Neural progenitor cell (in vitro differentiated cells): Measurements from ENCODE around the gene SYNJ2. TPM values are rescaled to one million over a fixed set of nuclear protein-coding genes. Genes with fewer than 3 reads are reported as not detected.

Experiments
- DNase-seq: peaks from one replicate; pipeline ENCODE4 v3.0.0-alpha.2; 2016; ENCODE audit warnings: low spot score
- H2AFZ ChIP-seq: fragments of 200-600 bp; sonication (generic); replicated peaks from 2 replicates; pipeline ENCODE4 v1.6.1; 2016; ENCODE audit warnings: antibody characterized with exemption
- H3F3A ChIP-seq: fragments of 200-600 bp; sonication (generic); 2 replicates; pipeline ENCODE4 v1.6.1; 2016; ENCODE audit warnings: antibody characterized with exemption, low read depth
- H3K27ac ChIP-seq: fragments of 200-600 bp; sonication (generic); 2 replicates; pipeline ENCODE4 v1.5.1; 2016; ENCODE audit warnings: mild to moderate bottlenecking
- H3K27me3 ChIP-seq: fragments of 200-600 bp; sonication (generic); 2 replicates; pipeline ENCODE4 v1.6.1; 2016; ENCODE audit warnings: mild to moderate bottlenecking, moderate library complexity
- H3K36me3 ChIP-seq: fragments of 200-600 bp; sonication (generic); 2 replicates; pipeline ENCODE4 v1.5.1; 2016
- H3K4me1 ChIP-seq: fragments of 200-600 bp; sonication (generic); 2 replicates; pipeline ENCODE4 v1.6.1; 2016; ENCODE audit warnings: mixed run types
- H3K4me2 ChIP-seq: fragments of 200-600 bp; sonication (generic); 2 replicates; pipeline ENCODE4 v1.6.1; 2016
- H3K4me3 ChIP-seq: fragments of 200-600 bp; sonication (generic); 2 replicates; pipeline ENCODE4 v1.5.1; 2016
- H3K79me2 ChIP-seq: fragments of 200-600 bp; sonication (generic); 2 replicates; pipeline ENCODE4 v1.6.1; 2016; ENCODE audit warnings: low read depth
- H3K9ac ChIP-seq: fragments of 200-600 bp; sonication (generic); 2 replicates; pipeline ENCODE4 v1.6.1; 2016
- H3K9me3 ChIP-seq: fragments of 200-600 bp; sonication (generic); 2 replicates; pipeline ENCODE4 v1.5.1; 2016; ENCODE audit warnings: low read depth
- H4K20me1 ChIP-seq: fragments of 200-600 bp; sonication (generic); 2 replicates; pipeline ENCODE4 v1.6.1; 2016; ENCODE audit warnings: low read depth
- H3K27ac Mint-ChIP-seq: 3 replicates; pipeline ENCODE4 v1.8.0; 2021; ENCODE audit warnings: mixed read lengths
- H3K27me3 Mint-ChIP-seq: 2 replicates; pipeline ENCODE4 v1.8.0; 2022; ENCODE audit warnings: low read depth, mild to moderate bottlenecking, inconsistent platforms, moderate library complexity, mixed read lengths; ENCODE audit not compliant: insufficient read depth
- H3K36me3 Mint-ChIP-seq: 3 replicates; pipeline ENCODE4 v1.8.0; 2021; ENCODE audit warnings: mixed read lengths
- H3K4me1 Mint-ChIP-seq: 3 replicates; pipeline ENCODE4 v1.8.0; 2021; ENCODE audit warnings: mixed read lengths
- H3K4me3 Mint-ChIP-seq: 3 replicates; pipeline ENCODE4 v1.8.0; 2021; ENCODE audit warnings: mild to moderate bottlenecking, moderate library complexity, mixed read lengths
- H3K9me3 Mint-ChIP-seq: 3 replicates; pipeline ENCODE4 v1.8.0; 2020; ENCODE audit warnings: mixed read lengths
- EZH2 ChIP-seq: fragments of 200-600 bp; sonication (generic); IDR thresholded peaks from 2 replicates; pipeline ENCODE4 v1.6.1; 2017; ENCODE audit warnings: antibody characterized with exemption, mild to moderate bottlenecking, moderate library complexity
- EZH2phosphoT487 ChIP-seq: fragments of 200-600 bp; sonication (generic); IDR thresholded peaks from 2 replicates; pipeline ENCODE4 v1.6.1; 2017; ENCODE audit warnings: antibody characterized with exemption
- total RNA-seq: library from RNA; depleted of rRNA; stranded (reverse); fragments of >200 nt; gene quantifications from 2 replicates; pipeline ENCODE4 v1.2.3, GENCODE V29; 2015; ENCODE audit warnings: low replicate concordance
- TF ChIP-seq, protein P1 (sequence below): fragments of 200-600 bp; sonication (generic); IDR thresholded peaks from 2 replicates; pipeline ENCODE4 v1.5.1; 2017; ENCODE audit warnings: antibody characterized with exemption, mild to moderate bottlenecking

SYNJ2 gene
- total RNA-seq, 1 donor from 2014 or later = 4.8 TPM

DNA sequence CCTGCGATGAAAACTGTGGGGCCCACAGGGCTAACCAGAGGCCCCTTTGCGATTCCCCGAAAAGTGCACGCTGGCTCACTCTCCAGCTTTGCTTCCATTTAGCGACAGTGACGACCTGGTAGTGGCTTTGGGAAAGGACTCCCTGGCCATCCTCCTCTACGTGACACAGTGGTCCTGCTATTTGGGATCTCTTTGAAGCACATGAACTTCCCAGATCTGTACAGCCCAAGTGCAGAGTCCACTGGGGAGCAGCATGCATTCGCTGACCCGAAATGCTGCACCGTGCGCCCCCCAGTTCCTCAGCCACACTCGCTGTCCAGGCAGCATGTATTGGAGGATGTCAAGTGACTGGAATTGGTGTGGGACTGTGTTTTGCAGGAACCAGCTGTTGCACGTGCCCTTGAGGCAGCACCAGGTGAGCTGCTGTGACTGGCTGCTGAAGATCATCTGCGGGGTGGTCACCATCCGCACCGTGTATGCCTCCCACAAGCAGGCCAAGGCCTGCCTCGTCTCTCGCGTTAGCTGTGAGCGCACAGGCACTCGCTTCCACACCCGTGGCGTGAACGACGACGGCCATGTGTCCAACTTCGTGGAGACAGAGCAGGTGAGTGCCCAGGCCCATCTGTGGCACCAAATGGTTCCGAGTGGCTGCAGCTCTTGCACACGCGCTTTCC is 51.6 kb downstream of the SYNJ2 start:
- no peak for DNase-seq
- H3F3A ChIP-seq = no peaks in the 10 kb centered on the region
- H3K4me2 ChIP-seq = no peak overlapping the region
- peaks cover 4% of the 10 kb centered on the region for H3K36me3 Mint-ChIP-seq
- no peak overlapping the region for H3K27ac Mint-ChIP-seq
- no peak overlapping the region for H2AFZ ChIP-seq
- H3K9me3 Mint-ChIP-seq = peaks cover 3% of the 10 kb centered on the region
- H3K9me3 ChIP-seq = no peaks in the 10 kb centered on the region
- H3K4me1 ChIP-seq = peaks cover 6% of the 10 kb centered on the region
- H3K36me3 ChIP-seq = no peaks in the 10 kb centered on the region
- H3K27me3 ChIP-seq = no peaks in the 10 kb centered on the region
- no peak overlapping the region for H3K27ac ChIP-seq
- peaks cover 9% of the 10 kb centered on the region for H3K27me3 Mint-ChIP-seq
- H3K9ac ChIP-seq = no peak overlapping the region
- H3K79me2 ChIP-seq = no peaks in the 10 kb centered on the region
- H3K4me3 ChIP-seq = no peak overlapping the region
- no peaks in the 10 kb centered on the region for H4K20me1 ChIP-seq
- no peak for TF ChIP-seq EZH2phosphoT487
- H3K4me3 Mint-ChIP-seq = no peak overlapping the region
- H3K4me1 Mint-ChIP-seq = peaks cover 21% of the 10 kb centered on the region

DNA sequence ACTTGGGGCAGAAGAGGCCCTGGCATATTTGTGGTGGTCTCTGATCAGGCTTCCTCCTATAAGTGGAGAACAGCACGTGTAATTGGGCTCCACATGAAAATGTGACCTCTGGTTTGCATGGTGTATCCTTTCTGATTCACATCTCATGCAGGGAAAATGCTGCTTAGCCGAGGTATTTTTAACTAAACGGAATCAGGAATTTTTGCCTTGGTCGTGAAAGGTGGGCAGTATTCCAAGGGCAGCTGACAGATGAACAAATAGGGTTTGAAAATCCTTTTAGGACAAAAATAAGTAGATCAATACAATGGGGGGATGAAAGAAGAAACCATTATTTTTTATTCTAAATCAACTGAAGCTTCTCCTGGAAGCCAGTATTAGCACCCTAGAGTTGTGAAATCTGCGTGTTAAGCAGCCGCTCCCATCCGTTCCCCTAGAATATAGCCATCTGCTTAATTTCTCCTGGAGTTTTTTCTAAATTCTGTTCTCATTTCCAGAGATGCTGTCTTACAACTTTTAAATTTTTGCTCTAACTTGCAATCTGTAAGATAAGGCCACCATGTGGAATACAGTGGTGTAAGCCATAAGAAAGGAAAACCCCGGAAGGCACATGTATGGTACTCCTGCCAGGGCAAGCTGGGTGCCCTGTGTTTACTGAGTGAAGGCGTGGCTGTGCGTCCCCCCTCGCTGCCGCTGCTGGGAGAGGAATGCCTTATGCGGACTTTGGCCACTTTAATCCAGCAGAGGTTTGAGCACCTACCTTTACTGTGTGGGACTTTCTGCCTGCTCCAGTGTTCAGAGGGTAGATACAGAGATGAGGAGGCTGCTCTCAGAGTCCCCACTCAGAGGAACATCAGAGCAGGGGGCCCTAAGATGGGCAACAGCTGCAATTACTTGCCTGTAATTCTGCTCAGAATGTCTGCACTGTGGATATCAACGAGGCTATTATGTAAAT is 52.4 kb downstream of the SYNJ2 start:
- peaks cover 3% of the 10 kb centered on the region for H3K9me3 Mint-ChIP-seq
- H3K27me3 Mint-ChIP-seq = peaks cover 11% of the 10 kb centered on the region
- H3K27ac Mint-ChIP-seq = no peak overlapping the region
- H3K4me1 Mint-ChIP-seq = peaks cover 22% of the 10 kb centered on the region
- no peaks in the 10 kb centered on the region for H3K9me3 ChIP-seq
- no peaks in the 10 kb centered on the region for H3K27me3 ChIP-seq
- H4K20me1 ChIP-seq = no peaks in the 10 kb centered on the region
- H3K4me3 Mint-ChIP-seq = no peak overlapping the region
- H3K9ac ChIP-seq = no peak overlapping the region
- no peak for DNase-seq
- H3F3A ChIP-seq = no peaks in the 10 kb centered on the region
- no peak overlapping the region for H3K27ac ChIP-seq
- H3K4me1 ChIP-seq = peaks cover 9% of the 10 kb centered on the region
- H3K79me2 ChIP-seq = no peaks in the 10 kb centered on the region
- H3K36me3 ChIP-seq = no peaks in the 10 kb centered on the region
- no peak overlapping the region for H3K4me2 ChIP-seq
- no peak overlapping the region for H2AFZ ChIP-seq
- no peak overlapping the region for H3K4me3 ChIP-seq
- TF ChIP-seq, protein P1, sequence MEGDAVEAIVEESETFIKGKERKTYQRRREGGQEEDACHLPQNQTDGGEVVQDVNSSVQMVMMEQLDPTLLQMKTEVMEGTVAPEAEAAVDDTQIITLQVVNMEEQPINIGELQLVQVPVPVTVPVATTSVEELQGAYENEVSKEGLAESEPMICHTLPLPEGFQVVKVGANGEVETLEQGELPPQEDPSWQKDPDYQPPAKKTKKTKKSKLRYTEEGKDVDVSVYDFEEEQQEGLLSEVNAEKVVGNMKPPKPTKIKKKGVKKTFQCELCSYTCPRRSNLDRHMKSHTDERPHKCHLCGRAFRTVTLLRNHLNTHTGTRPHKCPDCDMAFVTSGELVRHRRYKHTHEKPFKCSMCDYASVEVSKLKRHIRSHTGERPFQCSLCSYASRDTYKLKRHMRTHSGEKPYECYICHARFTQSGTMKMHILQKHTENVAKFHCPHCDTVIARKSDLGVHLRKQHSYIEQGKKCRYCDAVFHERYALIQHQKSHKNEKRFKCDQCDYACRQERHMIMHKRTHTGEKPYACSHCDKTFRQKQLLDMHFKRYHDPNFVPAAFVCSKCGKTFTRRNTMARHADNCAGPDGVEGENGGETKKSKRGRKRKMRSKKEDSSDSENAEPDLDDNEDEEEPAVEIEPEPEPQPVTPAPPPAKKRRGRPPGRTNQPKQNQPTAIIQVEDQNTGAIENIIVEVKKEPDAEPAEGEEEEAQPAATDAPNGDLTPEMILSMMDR = no peak
- TF ChIP-seq EZH2phosphoT487 = no peak
- no peak for TF ChIP-seq EZH2
- peaks cover 4% of the 10 kb centered on the region for H3K36me3 Mint-ChIP-seq

DNA sequence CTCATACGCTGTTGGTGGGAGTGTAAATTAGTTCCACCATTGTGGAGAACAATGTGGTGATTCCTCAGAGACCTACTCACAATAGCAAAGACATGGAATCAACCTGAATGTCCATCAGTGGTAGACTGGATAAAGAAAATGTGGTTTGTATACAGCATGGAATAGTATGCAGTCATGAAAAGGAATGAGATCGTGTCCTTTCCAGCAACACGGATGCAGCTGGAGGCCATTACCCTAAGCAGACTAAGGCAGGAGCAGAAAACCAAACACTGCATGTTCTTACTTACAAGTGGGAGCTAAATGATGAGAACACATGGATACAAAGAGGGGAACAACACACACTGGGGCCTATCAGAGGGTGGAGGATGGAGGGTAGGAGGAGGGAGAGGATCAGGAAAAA is 54.6 kb downstream of the SYNJ2 start:
- Histone ChIP-seq H3K9me3 (no peaks in the 10 kb centered on the region), H3K4me2 (no peak overlapping the region), H3K36me3 (no peaks in the 10 kb centered on the region), H3F3A (no peaks in the 10 kb centered on the region), H3K27me3 (no peaks in the 10 kb centered on the region), H3K9ac (no peak overlapping the region), H3K4me3 (no peak overlapping the region), H2AFZ (no peak overlapping the region), H3K4me1 (peaks cover 12% of the 10 kb centered on the region), H4K20me1 (no peaks in the 10 kb centered on the region), H3K27ac (no peak overlapping the region), H3K79me2 (no peaks in the 10 kb centered on the region)
- H3K9me3 Mint-ChIP-seq = peaks cover 3% of the 10 kb centered on the region
- H3K4me3 Mint-ChIP-seq = no peak overlapping the region
- H3K27ac Mint-ChIP-seq = no peak overlapping the region
- peaks cover 36% of the 10 kb centered on the region for H3K4me1 Mint-ChIP-seq
- TF ChIP-seq, protein P1 = no peak
- no peak for TF ChIP-seq EZH2
- no peak for TF ChIP-seq EZH2phosphoT487
- DNase-seq = no peak
- peaks cover 14% of the 10 kb centered on the region for H3K27me3 Mint-ChIP-seq
- peaks cover 4% of the 10 kb centered on the region for H3K36me3 Mint-ChIP-seq
